Memory B cell (primary cell): ENCODE data around the gene TACC2.
"Not testable (repeated sequence)": the region's sequence is repeated elsewhere in the genome, so short reads cannot be mapped to it uniquely, and the experiment has no call there.

Experiments
- ATAC-seq: fragments of 150-1000 bp; cut with Tn5 transposase; 2 replicates; pipeline ENCODE4 v1.10.0; 2021; ENCODE audit warnings: low read depth, mild to moderate bottlenecking, moderate library complexity
- DNase-seq, 2 donors: peaks; one replicate each; pipeline ENCODE4 v3.0.0; 2022; ENCODE audit warnings: low spot score in 2 of 2
- H3K27ac Mint-ChIP-seq: one replicate; pipeline ENCODE4 v1.8.0; 2022; ENCODE audit warnings: mild to moderate bottlenecking, moderate library complexity, mixed read lengths
- H3K27me3 Mint-ChIP-seq: one replicate; pipeline ENCODE4 v1.8.0; 2022; ENCODE audit warnings: mixed read lengths
- H3K36me3 Mint-ChIP-seq: one replicate; pipeline ENCODE4 v1.8.0; 2022; ENCODE audit warnings: mild to moderate bottlenecking, mixed read lengths
- H3K4me1 Mint-ChIP-seq: one replicate; pipeline ENCODE4 v1.8.0; 2022; ENCODE audit warnings: mixed read lengths
- H3K4me3 Mint-ChIP-seq: one replicate; pipeline ENCODE4 v1.8.0; 2022; ENCODE audit warnings: mild to moderate bottlenecking, moderate library complexity, mixed read lengths
- H3K9me3 Mint-ChIP-seq: one replicate; pipeline ENCODE4 v1.8.0; 2022; ENCODE audit warnings: mixed read lengths

Gene TACC2

DNA sequence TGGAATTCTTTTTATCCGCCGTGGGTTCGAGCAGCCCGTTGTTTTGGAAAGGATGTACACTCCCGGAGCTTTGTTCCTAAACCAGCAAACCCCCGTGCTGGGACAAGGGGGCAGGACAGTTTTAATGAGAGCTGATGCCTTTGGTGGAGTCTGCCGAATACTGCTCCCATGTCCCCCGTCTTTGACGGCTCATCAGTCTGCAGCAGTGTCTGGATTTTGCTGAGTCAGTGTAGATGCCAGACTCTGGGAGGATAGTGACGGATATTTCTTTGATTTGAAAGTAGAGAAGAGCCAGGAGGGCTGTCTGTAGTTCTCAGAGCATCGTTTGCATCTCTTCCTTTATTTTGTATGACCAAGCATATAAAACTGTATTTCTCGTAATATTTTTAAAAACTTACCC, 207.3 kb downstream of the TACC2 start:
- Mint-ChIP-seq H3K4me3 (no peak overlapping the region), H3K9me3 (no peaks in the 10 kb centered on the region), H3K36me3 (no peaks in the 10 kb centered on the region), H3K4me1 (no peaks in the 10 kb centered on the region), H3K27ac (no peak overlapping the region), H3K27me3 (peaks cover 3% of the 10 kb centered on the region)
- no peak for DNase-seq
- no peak for ATAC-seq

DNA sequence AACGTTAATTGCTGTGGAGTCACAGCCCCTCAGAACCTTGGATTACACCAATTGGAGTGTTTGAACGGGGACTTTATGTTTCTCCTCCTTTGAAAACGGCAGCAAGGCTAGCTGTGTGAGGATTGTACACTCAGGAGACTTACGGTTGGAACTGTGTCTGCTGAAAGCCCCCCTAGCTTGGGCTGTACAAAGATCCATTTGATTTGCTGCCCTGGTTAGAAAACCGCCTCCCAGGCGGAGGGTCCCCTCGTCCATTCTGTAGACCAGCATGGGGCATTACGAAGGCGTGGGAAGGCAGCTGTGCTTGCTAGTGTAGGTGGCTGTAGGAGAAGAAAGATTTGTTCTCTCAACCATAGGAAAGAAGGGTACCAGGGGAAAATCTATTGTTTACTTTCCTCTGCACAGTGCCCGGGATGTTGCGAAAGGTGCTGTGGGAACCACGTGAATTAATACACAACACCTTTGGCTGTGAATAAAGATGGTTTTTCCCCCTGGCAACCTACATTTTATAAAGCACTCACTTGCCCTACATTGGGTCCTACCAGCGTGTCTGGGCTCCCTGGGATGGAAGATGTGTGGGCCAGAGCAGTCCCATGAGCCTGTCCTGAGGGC, 208.8 kb downstream of the TACC2 start:
- H3K27me3 Mint-ChIP-seq: peaks cover 3% of the 10 kb centered on the region
- H3K9me3 Mint-ChIP-seq: no peaks in the 10 kb centered on the region
- H3K27ac Mint-ChIP-seq: no peak overlapping the region
- DNase-seq (no peak), ATAC-seq (no peak)
- no peaks in the 10 kb centered on the region for H3K36me3 Mint-ChIP-seq
- no peaks in the 10 kb centered on the region for H3K4me1 Mint-ChIP-seq
- H3K4me3 Mint-ChIP-seq: no peak overlapping the region

DNA sequence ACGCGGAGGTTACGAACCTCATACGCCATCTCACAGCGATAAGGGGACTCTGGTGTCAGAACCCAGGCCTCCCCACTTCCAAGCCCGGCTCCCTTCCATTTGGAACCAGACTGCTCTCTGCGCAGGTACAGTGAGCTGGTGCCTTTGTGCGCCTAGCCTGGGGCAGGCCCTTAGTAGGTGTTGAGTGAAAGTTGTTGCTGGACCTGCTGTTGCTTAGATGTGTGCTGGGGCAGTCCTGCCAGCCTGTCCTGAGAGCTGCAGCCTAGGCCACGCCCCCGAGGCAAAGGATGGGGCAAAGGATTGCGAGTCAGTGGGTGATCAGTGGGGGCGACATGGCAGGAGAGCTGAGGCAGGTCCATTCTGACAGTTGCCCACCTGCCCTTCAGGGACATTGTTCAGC, 209.7 kb downstream of the TACC2 start:
- H3K27me3 Mint-ChIP-seq: no peaks in the 10 kb centered on the region
- no peak overlapping the region for H3K4me3 Mint-ChIP-seq
- H3K4me1 Mint-ChIP-seq: no peaks in the 10 kb centered on the region
- no peak overlapping the region for H3K27ac Mint-ChIP-seq
- no peaks in the 10 kb centered on the region for H3K9me3 Mint-ChIP-seq
- DNase-seq (no peak), ATAC-seq (no peak)
- H3K36me3 Mint-ChIP-seq: no peaks in the 10 kb centered on the region

DNA sequence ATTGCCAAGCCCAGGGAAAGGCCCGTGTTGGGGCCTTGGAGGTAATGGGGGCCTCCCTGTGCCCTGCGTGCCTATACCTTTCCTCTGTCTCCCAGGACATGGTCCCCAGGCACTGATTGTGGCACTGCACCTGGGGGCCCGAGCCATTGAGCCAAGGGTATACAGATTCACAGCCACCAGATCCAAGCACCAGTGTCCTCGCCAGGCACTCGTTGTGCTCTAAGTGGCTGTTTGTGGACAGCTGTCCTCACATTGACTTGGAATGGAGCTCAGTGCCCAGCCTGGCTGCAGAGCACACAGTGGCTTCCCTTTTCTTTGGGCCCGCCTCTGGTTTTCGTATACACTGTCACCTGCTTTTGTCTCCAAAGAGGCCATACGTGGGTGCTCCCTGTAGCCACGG, 210.1 kb downstream of the TACC2 start:
- Mint-ChIP-seq H3K9me3 (no peaks in the 10 kb centered on the region), H3K4me1 (no peaks in the 10 kb centered on the region), H3K27ac (no peak overlapping the region), H3K4me3 (no peak overlapping the region), H3K27me3 (no peaks in the 10 kb centered on the region), H3K36me3 (no peaks in the 10 kb centered on the region)
- no peak for DNase-seq
- ATAC-seq: no peak

DNA sequence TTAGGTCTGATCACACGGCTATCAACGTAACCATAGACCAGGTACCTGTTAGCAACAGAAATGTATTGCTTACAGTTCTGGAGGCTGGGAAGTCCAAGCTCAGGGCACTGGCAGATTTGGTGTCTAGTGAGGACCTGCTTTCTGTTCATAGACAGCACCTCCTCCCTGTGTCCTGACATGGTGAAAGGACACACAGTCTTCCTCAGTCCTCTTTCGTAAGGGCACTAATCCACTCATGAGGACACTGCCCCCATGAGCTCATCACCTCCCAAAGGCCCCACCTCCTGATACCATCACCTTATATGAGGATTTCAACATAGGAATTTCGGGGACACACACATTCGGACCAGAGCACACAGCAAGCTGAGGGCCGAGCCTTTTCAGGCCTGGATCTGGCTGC, 210.7 kb downstream of the TACC2 start:
- Mint-ChIP-seq H3K4me3 (no peak overlapping the region), H3K27ac (no peak overlapping the region), H3K9me3 (no peaks in the 10 kb centered on the region), H3K27me3 (no peaks in the 10 kb centered on the region), H3K36me3 (no peaks in the 10 kb centered on the region), H3K4me1 (no peaks in the 10 kb centered on the region)
- DNase-seq (no peak), ATAC-seq (no peak)

DNA sequence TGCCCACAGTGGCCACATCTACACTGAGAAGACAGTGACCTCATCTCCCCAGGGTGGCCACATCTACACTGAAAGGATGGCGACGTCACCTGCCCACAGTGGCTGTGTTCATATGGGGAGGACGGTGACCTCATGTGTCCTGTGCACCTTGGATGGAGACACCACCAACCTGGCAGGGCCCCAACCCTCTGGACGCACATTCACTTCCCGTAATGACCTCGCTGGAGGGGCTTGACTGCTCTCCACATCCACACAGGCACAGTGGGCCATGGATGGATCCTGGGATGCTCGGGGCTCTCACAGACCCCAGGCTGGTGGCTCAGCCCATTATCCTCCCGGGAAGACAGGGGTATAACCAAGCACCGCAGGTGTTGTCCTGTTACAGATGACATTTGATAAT, 212.4 kb downstream of the TACC2 start:
- ATAC-seq: no peak
- H3K27me3 Mint-ChIP-seq: no peaks in the 10 kb centered on the region
- no peak overlapping the region for H3K4me3 Mint-ChIP-seq
- no peaks in the 10 kb centered on the region for H3K9me3 Mint-ChIP-seq
- DNase-seq: no peak
- H3K36me3 Mint-ChIP-seq: no peaks in the 10 kb centered on the region
- no peaks in the 10 kb centered on the region for H3K4me1 Mint-ChIP-seq
- no peak overlapping the region for H3K27ac Mint-ChIP-seq

DNA sequence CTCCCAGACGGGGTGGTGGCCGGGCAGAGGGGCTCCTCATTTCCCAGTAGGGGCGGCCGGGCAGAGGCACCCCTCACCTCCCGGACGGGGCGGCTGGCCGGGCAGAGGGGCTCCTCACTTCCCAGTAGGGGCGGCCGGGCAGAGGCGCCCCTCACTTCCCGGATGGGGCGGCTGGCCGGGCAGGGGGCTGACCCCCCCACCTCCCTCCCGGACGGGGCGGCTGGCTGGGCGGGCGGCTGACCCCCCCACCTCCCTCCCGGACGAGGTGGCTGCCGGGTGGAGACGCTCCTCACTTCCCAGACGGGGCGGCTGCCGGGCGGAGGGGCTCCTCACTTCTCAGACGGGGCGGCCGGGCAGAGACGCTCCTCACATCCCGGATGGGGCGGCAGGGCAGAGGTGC, 214.2 kb downstream of the TACC2 start:
- DNase-seq, H3K9me3 Mint-ChIP-seq, H3K27me3 Mint-ChIP-seq, H3K27ac Mint-ChIP-seq, H3K4me3 Mint-ChIP-seq, ATAC-seq, H3K4me1 Mint-ChIP-seq, H3K36me3 Mint-ChIP-seq: not testable (repeated sequence)

DNA sequence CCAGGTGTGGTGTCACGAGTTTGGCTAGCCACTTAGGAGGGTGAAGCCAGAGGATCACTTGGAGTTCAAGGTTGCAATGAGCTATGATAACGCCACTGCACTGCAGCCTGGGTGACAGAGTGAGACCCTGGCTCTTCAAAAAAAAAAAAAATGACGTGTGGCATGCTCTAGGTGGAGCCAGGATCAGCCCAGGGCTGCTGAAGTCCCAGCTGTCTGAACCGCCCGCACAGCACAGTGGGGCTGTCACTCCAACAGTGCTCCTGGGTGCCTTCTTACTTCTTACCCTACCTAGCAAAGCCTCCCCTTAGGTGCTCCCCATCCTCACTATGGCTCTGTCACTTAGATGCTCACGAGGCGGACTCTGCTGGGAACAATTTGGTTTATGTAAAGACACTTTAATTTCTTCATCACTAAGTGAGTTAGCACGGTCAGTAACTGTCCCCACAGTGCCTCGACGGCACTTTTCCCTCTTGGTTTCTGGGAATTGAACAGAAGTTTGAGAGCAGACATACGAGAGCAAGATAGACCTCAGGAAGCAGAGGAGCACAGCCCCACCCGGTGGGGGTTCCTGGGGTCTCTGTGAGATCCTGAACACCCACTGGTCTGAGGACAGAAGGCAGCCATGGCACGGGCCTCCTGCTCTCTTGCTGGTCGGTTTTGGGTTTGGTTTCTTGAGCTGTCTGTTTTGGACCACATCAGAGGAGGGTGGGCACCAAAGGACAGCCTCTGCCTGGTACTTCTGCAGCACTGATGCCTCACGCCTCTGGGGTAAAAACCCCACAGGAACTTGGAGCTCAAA, 215.9 kb downstream of the TACC2 start:
- ATAC-seq: no peak
- no peaks in the 10 kb centered on the region for H3K9me3 Mint-ChIP-seq
- no peaks in the 10 kb centered on the region for H3K4me1 Mint-ChIP-seq

DNA sequence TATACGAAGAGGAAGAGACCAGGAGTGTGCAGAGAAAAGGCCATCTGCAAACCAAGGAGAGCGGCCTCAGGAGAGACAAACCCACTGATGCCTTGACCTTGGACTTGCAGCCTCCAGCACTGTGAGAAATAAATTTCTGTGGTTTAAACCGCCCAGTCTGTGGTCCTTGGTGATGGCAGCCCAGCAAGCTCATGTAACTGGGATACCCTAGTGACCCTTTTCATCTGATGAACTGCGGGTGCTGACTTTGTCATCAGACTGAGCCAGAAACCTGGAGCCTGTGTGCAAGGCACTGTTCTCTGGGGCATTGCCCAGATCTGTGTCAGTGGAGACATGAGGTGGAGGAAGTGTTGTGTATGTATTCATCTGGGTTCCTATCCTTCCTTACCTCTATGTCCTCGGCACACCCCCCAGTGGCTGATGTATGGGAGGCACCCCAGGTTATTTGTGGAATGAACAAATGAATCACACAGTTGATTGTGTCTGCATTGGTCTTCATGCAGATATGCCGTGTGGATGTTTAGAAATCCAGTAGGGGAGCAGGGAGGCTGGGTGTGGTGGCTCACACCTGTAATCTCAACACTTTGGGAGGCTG, 217.6 kb downstream of the TACC2 start:
- Mint-ChIP-seq H3K4me3 (no peak overlapping the region), H3K9me3 (no peaks in the 10 kb centered on the region), H3K27me3 (peaks cover 2% of the 10 kb centered on the region), H3K27ac (no peak overlapping the region), H3K4me1 (no peaks in the 10 kb centered on the region), H3K36me3 (no peaks in the 10 kb centered on the region)
- DNase-seq (no peak), ATAC-seq (no peak)

More for the DNA sequence above, 215.9 kb downstream of the TACC2 start:
- no peak for DNase-seq
- H3K4me3 Mint-ChIP-seq: no peak overlapping the region
- H3K27me3 Mint-ChIP-seq: peaks cover 2% of the 10 kb centered on the region
- H3K27ac Mint-ChIP-seq: no peak overlapping the region
- H3K36me3 Mint-ChIP-seq: no peaks in the 10 kb centered on the region

DNA sequence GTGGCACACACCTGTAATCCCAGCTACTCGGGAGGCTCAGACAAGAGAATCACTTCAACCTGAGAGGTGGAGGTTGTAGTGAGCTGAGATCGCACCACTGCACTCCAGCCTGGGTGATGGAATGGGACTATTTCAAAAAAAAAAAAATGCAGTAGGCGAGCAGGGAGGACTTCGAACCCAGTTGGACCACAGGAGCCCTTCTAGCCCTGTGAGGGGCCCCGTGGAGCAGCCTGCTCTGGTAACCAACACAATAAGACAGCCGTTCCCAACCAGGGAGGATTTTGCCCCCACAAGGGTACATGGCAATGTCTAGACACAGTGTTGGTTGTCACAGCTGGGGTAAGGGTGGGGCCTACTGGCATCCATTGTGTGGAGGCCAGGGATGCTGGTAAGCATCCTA, 218.2 kb downstream of the TACC2 start:
- peaks cover 2% of the 10 kb centered on the region for H3K27me3 Mint-ChIP-seq
- ATAC-seq (no peak), DNase-seq (no peak)
- no peaks in the 10 kb centered on the region for H3K9me3 Mint-ChIP-seq
- no peak overlapping the region for H3K27ac Mint-ChIP-seq
- H3K36me3 Mint-ChIP-seq: no peaks in the 10 kb centered on the region
- no peaks in the 10 kb centered on the region for H3K4me1 Mint-ChIP-seq
- no peak overlapping the region for H3K4me3 Mint-ChIP-seq

DNA sequence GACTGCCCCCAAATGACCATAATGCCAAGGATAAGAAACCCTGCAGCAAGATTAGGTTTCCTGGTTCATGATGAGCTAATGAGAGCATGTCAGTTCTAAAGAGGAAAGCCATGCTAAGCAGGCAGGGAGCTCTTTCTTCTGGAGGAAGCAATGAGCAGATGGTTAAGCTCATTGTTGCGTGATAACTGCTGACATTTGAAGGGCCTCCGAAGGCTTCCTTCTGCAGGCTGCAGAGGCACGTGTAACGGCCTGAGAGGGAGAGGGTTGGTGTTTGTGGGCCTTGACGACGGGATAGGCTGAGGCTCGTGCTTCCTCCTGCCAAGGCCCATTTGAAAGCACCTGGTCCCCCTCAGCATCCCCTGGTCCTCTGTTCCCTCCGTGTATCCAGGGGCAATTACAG, 218.6 kb downstream of the TACC2 start:
- no peak overlapping the region for H3K4me3 Mint-ChIP-seq
- no peaks in the 10 kb centered on the region for H3K9me3 Mint-ChIP-seq
- no peaks in the 10 kb centered on the region for H3K4me1 Mint-ChIP-seq
- H3K27me3 Mint-ChIP-seq: peaks cover 2% of the 10 kb centered on the region
- no peak for DNase-seq
- H3K27ac Mint-ChIP-seq: no peak overlapping the region
- H3K36me3 Mint-ChIP-seq: no peaks in the 10 kb centered on the region
- ATAC-seq: no peak

DNA sequence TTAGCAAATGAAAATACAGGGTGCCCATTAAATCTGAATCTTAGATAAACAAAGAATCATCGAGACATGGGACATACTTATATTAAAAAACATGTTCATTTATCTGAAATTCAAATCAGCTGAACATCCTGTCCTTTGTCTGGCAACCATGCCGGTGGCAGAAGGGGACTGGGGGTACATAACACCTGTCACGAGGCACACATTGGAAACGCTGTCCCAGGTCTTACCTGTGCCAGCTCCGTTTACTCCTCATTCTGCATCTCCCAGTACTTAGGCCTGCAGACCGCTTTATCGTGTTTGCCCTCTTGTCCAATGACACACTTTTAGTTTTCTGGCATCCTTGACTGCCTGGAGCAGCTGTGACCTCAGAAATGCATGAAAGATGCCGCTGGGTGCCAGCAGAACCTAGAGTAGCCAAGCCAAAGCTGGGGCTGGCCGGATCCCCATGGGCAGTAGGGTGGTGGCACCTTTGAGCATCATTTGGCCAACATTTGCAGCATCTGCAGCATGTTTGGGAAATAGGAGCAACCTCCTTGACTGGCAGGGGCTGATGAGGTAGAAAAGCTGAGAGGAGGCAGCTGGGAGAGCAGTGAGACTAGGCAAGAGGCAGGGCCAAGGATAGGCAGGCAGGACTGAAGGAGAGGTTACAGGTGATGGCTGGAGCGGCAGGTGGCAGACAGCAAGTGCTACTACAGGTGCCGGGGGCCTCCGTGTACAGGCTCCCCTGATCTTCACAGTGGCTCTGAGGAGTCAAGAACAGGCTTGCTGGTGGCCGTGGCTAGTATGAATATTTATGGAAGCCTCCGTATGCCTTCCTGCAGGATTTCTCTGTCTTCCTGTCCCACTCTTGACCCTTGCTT, 219.8 kb downstream of the TACC2 start:
- Mint-ChIP-seq H3K27me3 (peaks cover 2% of the 10 kb centered on the region), H3K4me1 (no peaks in the 10 kb centered on the region), H3K4me3 (no peak overlapping the region), H3K9me3 (no peaks in the 10 kb centered on the region), H3K36me3 (no peaks in the 10 kb centered on the region), H3K27ac (no peak overlapping the region)
- DNase-seq (no peak), ATAC-seq (no peak)

DNA sequence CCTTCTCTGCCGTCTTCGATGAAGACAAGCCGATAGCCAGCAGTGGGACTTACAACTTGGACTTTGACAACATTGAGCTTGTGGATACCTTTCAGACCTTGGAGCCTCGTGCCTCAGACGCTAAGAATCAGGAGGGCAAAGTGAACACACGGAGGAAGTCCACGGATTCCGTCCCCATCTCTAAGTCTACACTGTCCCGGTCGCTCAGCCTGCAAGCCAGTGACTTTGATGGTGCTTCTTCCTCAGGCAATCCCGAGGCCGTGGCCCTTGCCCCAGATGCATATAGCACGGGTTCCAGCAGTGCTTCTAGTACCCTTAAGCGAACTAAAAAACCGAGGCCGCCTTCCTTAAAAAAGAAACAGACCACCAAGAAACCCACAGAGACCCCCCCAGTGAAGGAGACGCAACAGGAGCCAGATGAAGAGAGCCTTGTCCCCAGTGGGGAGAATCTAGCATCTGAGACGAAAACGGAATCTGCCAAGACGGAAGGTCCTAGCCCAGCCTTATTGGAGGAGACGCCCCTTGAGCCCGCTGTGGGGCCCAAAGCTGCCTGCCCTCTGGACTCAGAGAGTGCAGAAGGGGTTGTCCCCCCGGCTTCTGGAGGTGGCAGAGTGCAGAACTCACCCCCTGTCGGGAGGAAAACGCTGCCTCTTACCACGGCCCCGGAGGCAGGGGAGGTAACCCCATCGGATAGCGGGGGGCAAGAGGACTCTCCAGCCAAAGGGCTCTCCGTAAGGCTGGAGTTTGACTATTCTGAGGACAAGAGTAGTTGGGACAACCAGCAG, 221.7 kb downstream of the TACC2 start:
- Mint-ChIP-seq H3K27ac (no peak overlapping the region), H3K36me3 (no peaks in the 10 kb centered on the region), H3K9me3 (no peaks in the 10 kb centered on the region), H3K4me3 (no peak overlapping the region), H3K27me3 (peaks cover 5% of the 10 kb centered on the region), H3K4me1 (no peaks in the 10 kb centered on the region)
- ATAC-seq: no peak
- DNase-seq: no peak
